Activated T-cell treated with anti-CD3 and anti-CD28 coated beads, Interleukin-2, amount 50 U/mL, for 72 hours (primary cell): Measurements from ENCODE around the gene GGACT. TPM values are rescaled to one million over a fixed set of nuclear protein-coding genes. Genes with fewer than 3 reads are reported as not detected.

Source experiments
- ATAC-seq, 2 donors: fragments of 150-1000 bp; cut with Tn5 transposase; replicated peaks in 1 of 2; 2 replicates each; pipeline ENCODE4 v1.10.0; 2021; ENCODE audit warnings: moderate library complexity in 2 of 2, mild to moderate bottlenecking in 1 of 2
- DNase-seq, 2 donors: peaks; one replicate each; pipeline ENCODE4 v3.0.0; 2021 to 2022; ENCODE audit warnings: mixed read lengths in 1 of 2
- H3K27ac Mint-ChIP-seq: one replicate; pipeline ENCODE4 v1.8.0; 2022; ENCODE audit warnings: mild to moderate bottlenecking, moderate library complexity, mixed read lengths
- H3K27me3 Mint-ChIP-seq: one replicate; pipeline ENCODE4 v1.8.0; 2022; ENCODE audit warnings: low read depth, mixed read lengths
- H3K36me3 Mint-ChIP-seq, 2 donors: one replicate each; pipeline ENCODE4 v1.8.0; 2022; ENCODE audit warnings: mixed read lengths in 2 of 2, mild to moderate bottlenecking in 1 of 2; ENCODE audit not compliant: insufficient read depth in 2 of 2
- H3K4me1 Mint-ChIP-seq: one replicate; pipeline ENCODE4 v1.8.0; 2022; ENCODE audit warnings: low read depth, mixed read lengths
- H3K4me3 Mint-ChIP-seq, 2 donors: one replicate each; pipeline ENCODE4 v1.8.0; 2022; ENCODE audit warnings: mild to moderate bottlenecking in 2 of 2, mixed read lengths in 2 of 2, moderate library complexity in 2 of 2
- H3K9me3 Mint-ChIP-seq, 2 donors: one replicate each; pipeline ENCODE4 v1.8.0; 2022; ENCODE audit warnings: mixed read lengths in 2 of 2
- total RNA-seq, 2 donors: library from RNA; stranded (reverse); gene quantifications; one replicate each; pipeline ENCODE4 v1.2.3, GENCODE V29; 2022

Gene GGACT
- total RNA-seq, 2 donors from 2014 or later, result 9.5 to 15.4 TPM

- Mint-ChIP-seq H3K4me1 (peaks cover 14% of the 10 kb centered on the region), H3K27ac (no peak overlapping the region), H3K36me3 (no peaks in the 10 kb centered on the region), H3K9me3 (no peaks in the 10 kb centered on the region), H3K27me3 (no peaks in the 10 kb centered on the region), H3K4me3 (no peak overlapping the region)
- DNase-seq (no peak), ATAC-seq (no peak)
Measured at GRCh38 chr13:100480676-100481075, 107.9 kb downstream of the GGACT start.

Other genes starting within 250 kb of the GGACT start
- gene TMTC4, start 86.0 kb upstream of the GGACT start, total RNA-seq, result 10 to 100 TPM; 16.1 to 18.1 TPM